ENCODE measurements around the gene SLC19A3. TPM values are rescaled to one million over a fixed set of nuclear protein-coding genes. Genes with fewer than 3 reads are reported as not detected.

SLC19A3 gene
- total RNA-seq, 4 donors from 2014 or later, result 0.51 to 4.8 (median 1.5) TPM

DNA sequence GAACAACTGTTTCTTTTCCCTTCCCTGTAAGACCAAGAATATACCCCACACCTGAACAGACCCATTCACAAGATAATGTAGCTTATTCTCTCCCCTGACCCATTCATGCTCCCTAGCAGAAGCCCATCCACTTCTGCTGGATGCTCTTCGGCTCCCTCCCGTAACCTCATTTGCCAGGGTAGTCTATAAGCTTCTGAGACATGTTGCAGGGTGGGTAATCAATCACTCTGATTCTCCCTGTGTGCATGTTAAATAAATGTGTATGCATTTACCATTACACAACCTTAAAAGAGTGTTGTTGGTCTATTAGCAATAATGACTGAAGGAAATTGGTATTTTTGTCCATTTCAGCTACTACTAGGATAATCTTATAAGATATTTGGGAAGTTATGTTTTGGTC lies 1.3 kb downstream of the SLC19A3 start:
- Histone ChIP-seq H3K4me1 (no peaks in the 10 kb centered on the region), H3K9me3 (no peaks in the 10 kb centered on the region), H3K4me3 (no peak overlapping the region), H3K27me3 (no peaks in the 10 kb centered on the region), H3K36me3 (no peaks in the 10 kb centered on the region), H3K27ac (no peak overlapping the region)
- intact Hi-C loops (cut with DNase I; ENCODE audit: low total_unique reads), result no loop called here
- TF ChIP-seq, protein P1, sequence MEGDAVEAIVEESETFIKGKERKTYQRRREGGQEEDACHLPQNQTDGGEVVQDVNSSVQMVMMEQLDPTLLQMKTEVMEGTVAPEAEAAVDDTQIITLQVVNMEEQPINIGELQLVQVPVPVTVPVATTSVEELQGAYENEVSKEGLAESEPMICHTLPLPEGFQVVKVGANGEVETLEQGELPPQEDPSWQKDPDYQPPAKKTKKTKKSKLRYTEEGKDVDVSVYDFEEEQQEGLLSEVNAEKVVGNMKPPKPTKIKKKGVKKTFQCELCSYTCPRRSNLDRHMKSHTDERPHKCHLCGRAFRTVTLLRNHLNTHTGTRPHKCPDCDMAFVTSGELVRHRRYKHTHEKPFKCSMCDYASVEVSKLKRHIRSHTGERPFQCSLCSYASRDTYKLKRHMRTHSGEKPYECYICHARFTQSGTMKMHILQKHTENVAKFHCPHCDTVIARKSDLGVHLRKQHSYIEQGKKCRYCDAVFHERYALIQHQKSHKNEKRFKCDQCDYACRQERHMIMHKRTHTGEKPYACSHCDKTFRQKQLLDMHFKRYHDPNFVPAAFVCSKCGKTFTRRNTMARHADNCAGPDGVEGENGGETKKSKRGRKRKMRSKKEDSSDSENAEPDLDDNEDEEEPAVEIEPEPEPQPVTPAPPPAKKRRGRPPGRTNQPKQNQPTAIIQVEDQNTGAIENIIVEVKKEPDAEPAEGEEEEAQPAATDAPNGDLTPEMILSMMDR (IDR thresholded peaks at IDR 0.05), result no peak
- no peak for TF ChIP-seq POLR2A (IDR thresholded peaks at IDR 0.05)
- no peak for DNase-seq

DNA sequence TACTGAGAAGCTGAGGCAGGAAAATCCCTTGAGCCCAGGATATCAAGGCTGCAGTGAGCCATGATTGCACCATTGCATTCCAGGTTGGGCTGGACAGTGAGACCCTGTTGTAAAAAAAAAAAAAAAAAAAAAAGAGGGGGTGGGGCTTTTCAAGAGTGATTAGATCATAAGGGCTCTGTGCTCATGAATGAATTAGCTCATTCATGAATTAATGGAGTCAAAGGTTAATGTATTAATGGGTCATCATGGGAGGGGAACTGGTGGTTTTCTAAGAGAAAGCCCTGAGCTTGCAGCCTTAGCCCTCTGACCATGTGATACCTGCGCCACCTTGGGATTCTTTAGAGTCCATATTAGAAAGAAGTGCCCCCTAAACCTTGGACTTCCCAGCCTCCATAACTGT lies 4.5 kb downstream of the SLC19A3 start:
- DNase-seq, result no peak
- no peak overlapping the region for H3K4me3 ChIP-seq
- no peak for TF ChIP-seq POLR2A (IDR thresholded peaks at IDR 0.05)
- TF ChIP-seq, protein P1 (IDR thresholded peaks at IDR 0.05), result no peak
- H3K4me1 ChIP-seq, result no peaks in the 10 kb centered on the region
- H3K9me3 ChIP-seq, result no peaks in the 10 kb centered on the region
- H3K27ac ChIP-seq, result no peak overlapping the region
- intact Hi-C loops (cut with DNase I; ENCODE audit: low total_unique reads), result no loop called here
- H3K36me3 ChIP-seq, result no peaks in the 10 kb centered on the region
- no peaks in the 10 kb centered on the region for H3K27me3 ChIP-seq

DNA sequence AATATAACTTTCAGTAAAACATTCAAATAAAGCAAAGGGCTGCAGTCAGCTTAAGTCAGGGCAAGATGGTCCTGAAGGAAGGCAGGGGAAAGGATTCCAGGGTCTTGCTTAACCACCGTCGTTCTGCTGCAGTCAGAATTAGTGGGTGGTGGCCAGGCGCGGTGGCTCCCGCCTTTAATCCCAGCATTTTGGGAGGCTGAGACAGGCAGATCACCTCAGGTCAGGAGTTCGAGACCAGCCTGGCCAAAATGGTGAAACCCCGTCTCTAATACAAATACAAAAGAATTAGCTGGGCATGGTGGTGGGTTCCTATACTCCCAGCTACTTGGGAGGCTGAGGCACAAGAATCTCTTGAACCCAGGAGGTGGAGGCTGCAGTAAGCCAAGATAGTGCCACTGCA lies 6.8 kb downstream of the SLC19A3 start:
- no peak overlapping the region for H3K27ac ChIP-seq
- no peak overlapping the region for H3K4me3 ChIP-seq
- TF ChIP-seq POLR2A (IDR thresholded peaks at IDR 0.05), result no peak
- TF ChIP-seq, protein P1 (IDR thresholded peaks at IDR 0.05), result no peak
- intact Hi-C loops (cut with DNase I; ENCODE audit: low total_unique reads), result no loop called here
- H3K4me1 ChIP-seq, result no peaks in the 10 kb centered on the region
- no peaks in the 10 kb centered on the region for H3K36me3 ChIP-seq
- H3K9me3 ChIP-seq, result no peaks in the 10 kb centered on the region
- DNase-seq, result no peak
- H3K27me3 ChIP-seq, result no peaks in the 10 kb centered on the region

DNA sequence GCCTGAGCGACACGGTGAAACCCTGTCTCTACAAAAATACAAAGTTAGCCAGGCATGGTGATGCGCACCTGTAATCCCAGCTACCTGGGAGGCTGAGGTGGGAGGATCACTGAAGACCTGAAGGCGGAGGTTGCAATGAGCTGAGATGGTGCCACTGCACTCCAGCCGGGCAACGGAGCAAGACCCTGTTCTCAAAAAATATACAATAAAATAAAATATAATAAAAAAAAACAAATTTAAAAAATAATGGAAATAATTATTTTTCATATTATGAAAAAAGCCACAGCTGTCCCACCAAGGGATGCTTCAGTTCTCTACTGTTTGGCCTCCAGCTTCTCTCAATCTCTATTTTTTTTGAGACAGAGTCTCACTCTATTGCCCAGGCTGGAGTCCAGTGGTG lies 10.4 kb downstream of the SLC19A3 start:
- Histone ChIP-seq H3K9me3 (no peaks in the 10 kb centered on the region), H3K4me3 (no peak overlapping the region), H3K27ac (no peak overlapping the region), H3K4me1 (no peaks in the 10 kb centered on the region), H3K36me3 (no peaks in the 10 kb centered on the region), H3K27me3 (no peaks in the 10 kb centered on the region)
- TF ChIP-seq, protein P1 (IDR thresholded peaks at IDR 0.05), result no peak
- no peak for TF ChIP-seq POLR2A (IDR thresholded peaks at IDR 0.05)
- intact Hi-C loops (cut with DNase I; ENCODE audit: low total_unique reads), result no loop called here
- no peak for DNase-seq

DNA sequence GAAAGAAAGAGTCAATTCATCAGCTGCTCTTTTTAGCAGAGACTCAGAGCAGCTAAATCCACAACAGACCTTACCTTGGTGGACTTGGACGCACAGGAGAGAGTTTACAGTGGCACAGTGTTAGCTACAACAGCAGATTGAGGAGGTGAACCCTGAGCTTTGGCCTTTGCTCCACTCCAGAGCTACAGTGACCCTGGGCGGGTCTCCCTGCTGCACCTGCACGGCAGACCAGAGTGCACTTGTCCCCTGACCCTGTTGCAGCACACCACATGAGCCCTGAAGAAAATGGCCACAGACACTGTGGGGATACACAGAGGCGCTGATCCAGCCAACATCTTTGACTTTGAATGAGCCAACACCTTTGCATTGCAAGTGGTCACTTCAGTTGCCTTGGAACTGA lies 11.0 kb downstream of the SLC19A3 start:
- Histone ChIP-seq H3K27me3 (no peaks in the 10 kb centered on the region), H3K4me1 (no peaks in the 10 kb centered on the region), H3K36me3 (no peaks in the 10 kb centered on the region), H3K4me3 (no peak overlapping the region), H3K27ac (no peak overlapping the region), H3K9me3 (no peaks in the 10 kb centered on the region)
- TF ChIP-seq, protein P1 (IDR thresholded peaks at IDR 0.05), result no peak
- TF ChIP-seq POLR2A (IDR thresholded peaks at IDR 0.05), result no peak
- intact Hi-C loops (cut with DNase I; ENCODE audit: low total_unique reads), result no loop called here
- DNase-seq, result no peak

All from uterus (tissue), 4 donors.